Astrocyte (in vitro differentiated cells and primary cell): ENCODE data around the gene CEP131.

Experiments used
- CTCF ChIP-seq: IDR thresholded peaks from 2 replicates; pipeline ENCODE4 v1.5.1; 2011; ENCODE audit warnings: low read depth, mild to moderate bottlenecking, inconsistent platforms, low read length, moderate library complexity; ENCODE audit not compliant: insufficient read depth
- EZH2 ChIP-seq: IDR thresholded peaks from 2 replicates; pipeline ENCODE4 v1.6.1; 2012; ENCODE audit warnings: mild to moderate bottlenecking, low read length, inconsistent platforms; ENCODE audit not compliant: insufficient read depth

GRCh38 chr17:81189670-81190530, 32.9 kb downstream of the CEP131 start:
- no peak for TF ChIP-seq EZH2
- TF ChIP-seq CTCF, result no peak
